ENCODE measurements around the gene SOX6. TPM values are rescaled to one million over a fixed set of nuclear protein-coding genes. Genes with fewer than 3 reads are reported as not detected.
A peak's percentile ranks its signal among the peaks of the same experiment; 100 is the strongest.

SOX6 gene
- total and polyA plus RNA-seq, 2 of the 13 experiments (the other 11 are each of a cell fraction or from before 2014, with no cell fraction given), result 2.6 to 11.2 TPM

DNA sequence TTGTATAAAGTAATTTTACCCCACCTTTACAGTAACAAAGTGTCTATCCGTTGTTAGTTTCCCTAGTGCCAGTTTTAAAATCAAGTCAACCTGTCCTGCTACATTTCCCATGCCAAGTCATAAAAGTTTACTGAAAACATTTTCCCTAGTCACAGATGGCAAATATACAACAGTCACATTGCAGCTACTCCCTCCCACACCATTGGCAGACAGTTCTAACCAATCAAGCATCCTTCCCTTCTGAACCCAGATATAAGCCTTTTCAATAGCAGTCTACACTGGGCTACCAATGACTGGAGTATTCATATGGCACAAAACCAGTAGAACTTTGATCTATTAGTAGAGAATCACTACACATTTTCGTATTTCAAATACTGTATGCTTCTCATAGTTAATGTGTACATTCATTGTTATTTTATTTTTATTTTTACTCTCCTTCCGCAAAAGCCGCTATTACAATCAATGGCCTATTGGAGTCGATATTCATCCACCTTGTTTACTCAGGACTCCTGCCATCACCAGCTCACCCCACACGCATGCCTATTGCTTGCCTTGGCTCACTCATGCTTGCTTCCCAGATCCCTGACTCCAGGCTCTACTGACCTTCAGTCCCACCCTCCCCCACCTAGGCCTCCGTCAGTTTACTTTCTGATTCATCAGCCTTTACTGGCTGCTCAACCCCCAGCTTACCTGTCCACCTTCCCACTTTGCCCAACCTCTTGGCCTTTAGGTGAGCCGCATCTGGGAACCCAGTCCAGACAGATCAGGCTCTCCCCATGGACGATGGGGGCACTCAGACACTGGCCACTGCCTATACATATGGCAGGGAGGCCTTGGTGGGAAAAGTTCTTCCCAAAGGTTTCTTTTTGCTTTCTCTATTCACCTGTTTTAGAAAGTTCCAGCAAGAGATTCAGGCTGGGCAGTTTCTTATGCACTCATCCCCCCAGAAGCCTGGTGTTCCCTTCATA is 408.4 kb downstream of the SOX6 start (continued):
- TF ChIP-seq ZSCAN31 (CRISPR knock-in tag; IDR thresholded peaks at IDR 0.05; ENCODE audit: low read depth) (no peak), ZMYM4 (CRISPR knock-in tag; IDR thresholded peaks at IDR 0.05) (peak; percentile 45; the same call in 1 of the 2 replicates), JUND (CRISPR knock-in tag; IDR thresholded peaks at IDR 0.05) (peak; percentile 53; the same call in 1 of the 2 replicates), KAT2B (IDR thresholded peaks at IDR 0.05; ENCODE audit: borderline replicate concordance, low read depth, low read length) (0 out of 2 replicates have a peak, but pooled peaks have one; percentile 29), FOSL2 (CRISPR knock-in tag; IDR thresholded peaks at IDR 0.05) (peak; percentile 90), SRSF1 (optimal IDR thresholded peaks at IDR 0.05; ENCODE audit: low read depth, low read length) (no peak)
- TF ChIP-seq, protein P1, sequence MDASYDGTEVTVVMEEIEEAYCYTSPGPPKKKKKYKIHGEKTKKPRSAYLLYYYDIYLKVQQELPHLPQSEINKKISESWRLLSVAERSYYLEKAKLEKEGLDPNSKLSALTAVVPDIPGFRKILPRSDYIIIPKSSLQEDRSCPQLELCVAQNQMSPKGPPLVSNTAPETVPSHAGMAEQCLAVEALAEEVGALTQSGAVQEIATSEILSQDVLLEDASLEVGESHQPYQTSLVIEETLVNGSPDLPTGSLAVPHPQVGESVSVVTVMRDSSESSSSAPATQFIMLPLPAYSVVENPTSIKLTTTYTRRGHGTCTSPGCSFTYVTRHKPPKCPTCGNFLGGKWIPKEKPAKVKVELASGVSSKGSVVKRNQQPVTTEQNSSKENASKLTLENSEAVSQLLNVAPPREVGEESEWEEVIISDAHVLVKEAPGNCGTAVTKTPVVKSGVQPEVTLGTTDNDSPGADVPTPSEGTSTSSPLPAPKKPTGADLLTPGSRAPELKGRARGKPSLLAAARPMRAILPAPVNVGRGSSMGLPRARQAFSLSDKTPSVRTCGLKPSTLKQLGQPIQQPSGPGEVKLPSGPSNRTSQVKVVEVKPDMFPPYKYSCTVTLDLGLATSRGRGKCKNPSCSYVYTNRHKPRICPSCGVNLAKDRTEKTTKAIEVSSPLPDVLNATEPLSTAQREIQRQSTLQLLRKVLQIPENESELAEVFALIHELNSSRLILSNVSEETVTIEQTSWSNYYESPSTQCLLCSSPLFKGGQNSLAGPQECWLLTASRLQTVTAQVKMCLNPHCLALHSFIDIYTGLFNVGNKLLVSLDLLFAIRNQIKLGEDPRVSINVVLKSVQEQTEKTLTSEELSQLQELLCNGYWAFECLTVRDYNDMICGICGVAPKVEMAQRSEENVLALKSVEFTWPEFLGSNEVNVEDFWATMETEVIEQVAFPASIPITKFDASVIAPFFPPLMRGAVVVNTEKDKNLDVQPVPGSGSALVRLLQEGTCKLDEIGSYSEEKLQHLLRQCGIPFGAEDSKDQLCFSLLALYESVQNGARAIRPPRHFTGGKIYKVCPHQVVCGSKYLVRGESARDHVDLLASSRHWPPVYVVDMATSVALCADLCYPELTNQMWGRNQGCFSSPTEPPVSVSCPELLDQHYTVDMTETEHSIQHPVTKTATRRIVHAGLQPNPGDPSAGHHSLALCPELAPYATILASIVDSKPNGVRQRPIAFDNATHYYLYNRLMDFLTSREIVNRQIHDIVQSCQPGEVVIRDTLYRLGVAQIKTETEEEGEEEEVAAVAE (CRISPR knock-in tag; IDR thresholded peaks at IDR 0.05; ENCODE audit: borderline replicate concordance), result peak; percentile 28; the same call in 1 of the 2 replicates
- TF ChIP-seq, protein P2, sequence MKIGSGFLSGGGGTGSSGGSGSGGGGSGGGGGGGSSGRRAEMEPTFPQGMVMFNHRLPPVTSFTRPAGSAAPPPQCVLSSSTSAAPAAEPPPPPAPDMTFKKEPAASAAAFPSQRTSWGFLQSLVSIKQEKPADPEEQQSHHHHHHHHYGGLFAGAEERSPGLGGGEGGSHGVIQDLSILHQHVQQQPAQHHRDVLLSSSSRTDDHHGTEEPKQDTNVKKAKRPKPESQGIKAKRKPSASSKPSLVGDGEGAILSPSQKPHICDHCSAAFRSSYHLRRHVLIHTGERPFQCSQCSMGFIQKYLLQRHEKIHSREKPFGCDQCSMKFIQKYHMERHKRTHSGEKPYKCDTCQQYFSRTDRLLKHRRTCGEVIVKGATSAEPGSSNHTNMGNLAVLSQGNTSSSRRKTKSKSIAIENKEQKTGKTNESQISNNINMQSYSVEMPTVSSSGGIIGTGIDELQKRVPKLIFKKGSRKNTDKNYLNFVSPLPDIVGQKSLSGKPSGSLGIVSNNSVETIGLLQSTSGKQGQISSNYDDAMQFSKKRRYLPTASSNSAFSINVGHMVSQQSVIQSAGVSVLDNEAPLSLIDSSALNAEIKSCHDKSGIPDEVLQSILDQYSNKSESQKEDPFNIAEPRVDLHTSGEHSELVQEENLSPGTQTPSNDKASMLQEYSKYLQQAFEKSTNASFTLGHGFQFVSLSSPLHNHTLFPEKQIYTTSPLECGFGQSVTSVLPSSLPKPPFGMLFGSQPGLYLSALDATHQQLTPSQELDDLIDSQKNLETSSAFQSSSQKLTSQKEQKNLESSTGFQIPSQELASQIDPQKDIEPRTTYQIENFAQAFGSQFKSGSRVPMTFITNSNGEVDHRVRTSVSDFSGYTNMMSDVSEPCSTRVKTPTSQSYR (CRISPR knock-in tag; IDR thresholded peaks at IDR 0.05; ENCODE audit: borderline replicate concordance), result peak; percentile 72; the same call in 1 of the 2 replicates
- TF ChIP-seq, protein P3, sequence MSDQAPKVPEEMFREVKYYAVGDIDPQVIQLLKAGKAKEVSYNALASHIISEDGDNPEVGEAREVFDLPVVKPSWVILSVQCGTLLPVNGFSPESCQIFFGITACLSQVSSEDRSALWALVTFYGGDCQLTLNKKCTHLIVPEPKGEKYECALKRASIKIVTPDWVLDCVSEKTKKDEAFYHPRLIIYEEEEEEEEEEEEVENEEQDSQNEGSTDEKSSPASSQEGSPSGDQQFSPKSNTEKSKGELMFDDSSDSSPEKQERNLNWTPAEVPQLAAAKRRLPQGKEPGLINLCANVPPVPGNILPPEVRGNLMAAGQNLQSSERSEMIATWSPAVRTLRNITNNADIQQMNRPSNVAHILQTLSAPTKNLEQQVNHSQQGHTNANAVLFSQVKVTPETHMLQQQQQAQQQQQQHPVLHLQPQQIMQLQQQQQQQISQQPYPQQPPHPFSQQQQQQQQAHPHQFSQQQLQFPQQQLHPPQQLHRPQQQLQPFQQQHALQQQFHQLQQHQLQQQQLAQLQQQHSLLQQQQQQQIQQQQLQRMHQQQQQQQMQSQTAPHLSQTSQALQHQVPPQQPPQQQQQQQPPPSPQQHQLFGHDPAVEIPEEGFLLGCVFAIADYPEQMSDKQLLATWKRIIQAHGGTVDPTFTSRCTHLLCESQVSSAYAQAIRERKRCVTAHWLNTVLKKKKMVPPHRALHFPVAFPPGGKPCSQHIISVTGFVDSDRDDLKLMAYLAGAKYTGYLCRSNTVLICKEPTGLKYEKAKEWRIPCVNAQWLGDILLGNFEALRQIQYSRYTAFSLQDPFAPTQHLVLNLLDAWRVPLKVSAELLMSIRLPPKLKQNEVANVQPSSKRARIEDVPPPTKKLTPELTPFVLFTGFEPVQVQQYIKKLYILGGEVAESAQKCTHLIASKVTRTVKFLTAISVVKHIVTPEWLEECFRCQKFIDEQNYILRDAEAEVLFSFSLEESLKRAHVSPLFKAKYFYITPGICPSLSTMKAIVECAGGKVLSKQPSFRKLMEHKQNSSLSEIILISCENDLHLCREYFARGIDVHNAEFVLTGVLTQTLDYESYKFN (CRISPR knock-in tag; conservative IDR thresholded peaks at IDR 0.05), result peak; percentile 45
- TF ChIP-seq, protein P4, sequence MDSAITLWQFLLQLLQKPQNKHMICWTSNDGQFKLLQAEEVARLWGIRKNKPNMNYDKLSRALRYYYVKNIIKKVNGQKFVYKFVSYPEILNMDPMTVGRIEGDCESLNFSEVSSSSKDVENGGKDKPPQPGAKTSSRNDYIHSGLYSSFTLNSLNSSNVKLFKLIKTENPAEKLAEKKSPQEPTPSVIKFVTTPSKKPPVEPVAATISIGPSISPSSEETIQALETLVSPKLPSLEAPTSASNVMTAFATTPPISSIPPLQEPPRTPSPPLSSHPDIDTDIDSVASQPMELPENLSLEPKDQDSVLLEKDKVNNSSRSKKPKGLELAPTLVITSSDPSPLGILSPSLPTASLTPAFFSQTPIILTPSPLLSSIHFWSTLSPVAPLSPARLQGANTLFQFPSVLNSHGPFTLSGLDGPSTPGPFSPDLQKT (CRISPR knock-in tag; IDR thresholded peaks at IDR 0.05; ENCODE audit: borderline replicate concordance), result no peak
